Stomach (tissue), 9 donors: ENCODE results near the gene SIX2. TPM values are rescaled to one million over a fixed set of nuclear protein-coding genes. Genes with fewer than 3 reads are reported as not detected.

Experiments used
- DNase-seq, 2 donors: peaks; one replicate each; pipeline versions ENCODE4 v3.0.0 to v3.0.0-alpha.2; 2013 to 2019
- H3K27ac ChIP-seq, 5 donors: fragments of 200-600 bp in 4 of 5; sonication (generic) in 4 of 5; one replicate each; pipeline ENCODE4 v1.5.1; 2013 to 2019; ENCODE audit warnings: mild to moderate bottlenecking in 1 of 5, moderate library complexity in 1 of 5
- H3K27me3 ChIP-seq, 3 donors: fragments of 200-600 bp; sonication (generic); one replicate each; pipeline ENCODE4 v1.5.1; 2017 to 2019; ENCODE audit warnings: mixed run types in 1 of 3
- H3K36me3 ChIP-seq, 4 donors: fragments of 200-600 bp; sonication (generic); 1 replicate in 3 of 4; 2 replicates in 1 of 4; pipeline ENCODE4 v1.5.1; 2016 to 2019
- H3K4me1 ChIP-seq, 4 donors: fragments of 200-600 bp; sonication (generic); one replicate each; pipeline ENCODE4 v1.5.1; 2016 to 2019
- H3K4me3 ChIP-seq, 4 donors: fragments of 200-600 bp; sonication (generic) in 3 of 4; one replicate each; pipeline ENCODE4 v1.5.1; 2016 to 2019; ENCODE audit warnings: mild to moderate bottlenecking in 1 of 4
- H3K9me3 ChIP-seq, 4 donors: fragments of 200-600 bp; sonication (generic); one replicate each; pipeline ENCODE4 v1.5.1; 2016 to 2019
- EP300 ChIP-seq: sonication (generic); formaldehyde crosslinking; IDR thresholded peaks from one replicate; pipeline ENCODE4 v1.6.1; 2017; ENCODE audit warnings: antibody characterized with exemption
- POLR2A ChIP-seq, 4 donors: fragments of 450-650 bp; IDR thresholded peaks; one replicate each; pipeline ENCODE4 v1.6.1; 2016; ENCODE audit warnings: antibody characterized with exemption in 4 of 4, control low read depth in 2 of 4, mild to moderate bottlenecking in 1 of 4, moderate library complexity in 1 of 4
- POLR2AphosphoS5 ChIP-seq, 3 donors: sonication (generic); formaldehyde crosslinking; IDR thresholded peaks; one replicate each; pipeline ENCODE4 v1.6.1; 2016; ENCODE audit warnings: antibody characterized with exemption in 3 of 3
- WGBS, 5 donors: extraction: QIAGEN DNeasy Blood & Tissue Kit in 3 of 5; methylation state at CpG; one replicate each; pipeline versions ENCODE4 v1.1.5 to v1.1.7; 2013 to 2018; 5-methylcytosine and 5-hydroxymethylcytosine counted together
- intact Hi-C: fragments of 100-400 bp; cut with DNase I; formaldehyde crosslinking; loops from one replicate; pipeline ENCODE4 v1.15.1; 2023; ENCODE audit warnings: low total_unique reads
- polyA plus RNA-seq, 3 donors: library from polyadenylated mRNA; stranded (reverse); fragments of 200-250 nt; gene quantifications; one replicate each; pipeline ENCODE4 v1.2.3, GENCODE V29; 2013
- total RNA-seq, 5 donors: library from RNA; depleted of rRNA; stranded (reverse); fragments of >200 nt; gene quantifications; one replicate each; pipeline versions ENCODE4 v1.1.0 to v1.2.3, GENCODE V29; 2014 to 2016
- TF ChIP-seq, protein P1 (sequence below), 7 experiments: fragments of 450-650 bp in 4 of 7; fragments of 200-600 bp in 3 of 7; sonication (generic) in 3 of 7; IDR thresholded peaks; one replicate each; pipeline ENCODE4 v1.5.1; 2016 to 2019; ENCODE audit warnings: antibody characterized with exemption in 7 of 7, control low read depth in 2 of 7, mild to moderate bottlenecking in 1 of 7
- donor health status: healthy with polysubstance abuse.
- donor health status: Bipolar disorder and iron deficiency.
- donor health status: healthy.

SIX2 gene
- total and polyA plus RNA-seq, 8 donors, result 0.20 to 17.9 (median 6.2) TPM; not detected in 1

DNA sequence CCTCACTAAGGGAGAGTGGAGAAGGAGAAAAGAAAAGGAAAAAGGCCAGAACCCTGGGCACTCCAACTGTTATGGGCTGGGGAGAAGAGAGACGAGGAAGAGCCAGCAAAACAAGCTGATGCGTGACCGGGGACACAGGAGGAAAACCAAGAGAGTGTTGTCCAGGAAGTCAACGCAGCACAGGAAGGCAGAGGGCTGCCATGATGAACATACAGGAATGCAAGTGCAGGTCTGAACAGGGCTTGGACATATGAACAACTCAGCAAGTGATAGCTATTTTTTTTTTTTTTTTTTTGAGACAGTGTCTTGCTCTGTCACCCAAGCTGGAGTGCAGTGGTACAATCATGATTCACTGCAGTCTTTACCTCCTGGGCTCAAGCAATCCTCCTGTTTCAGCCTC is 39.3 kb downstream of the SIX2 start:
- Histone ChIP-seq H3K9me3 (no peaks in the 10 kb centered on the region), H3K4me1 (peaks cover 0 to 6% (median 0%) of the 10 kb centered on the region in 4 donors), H3K27me3 (peaks cover 3 to 55% (median 12%) of the 10 kb centered on the region in 3 donors), H3K4me3 (no peak overlapping the region), H3K27ac (no peak overlapping the region), H3K36me3 (no peaks in the 10 kb centered on the region)
- no peak for DNase-seq
- intact Hi-C loops, result no loop called here
- 88 to 94% (median 89%) methylated on average over 4 of the region's 4 CpGs for WGBS, 5 donors
- TF ChIP-seq EP300, result no peak
- no peak for TF ChIP-seq POLR2A (IDR thresholded peaks at IDR 0.05)
- TF ChIP-seq POLR2AphosphoS5 (IDR thresholded peaks at IDR 0.05), result no peak
- TF ChIP-seq, protein P1, sequence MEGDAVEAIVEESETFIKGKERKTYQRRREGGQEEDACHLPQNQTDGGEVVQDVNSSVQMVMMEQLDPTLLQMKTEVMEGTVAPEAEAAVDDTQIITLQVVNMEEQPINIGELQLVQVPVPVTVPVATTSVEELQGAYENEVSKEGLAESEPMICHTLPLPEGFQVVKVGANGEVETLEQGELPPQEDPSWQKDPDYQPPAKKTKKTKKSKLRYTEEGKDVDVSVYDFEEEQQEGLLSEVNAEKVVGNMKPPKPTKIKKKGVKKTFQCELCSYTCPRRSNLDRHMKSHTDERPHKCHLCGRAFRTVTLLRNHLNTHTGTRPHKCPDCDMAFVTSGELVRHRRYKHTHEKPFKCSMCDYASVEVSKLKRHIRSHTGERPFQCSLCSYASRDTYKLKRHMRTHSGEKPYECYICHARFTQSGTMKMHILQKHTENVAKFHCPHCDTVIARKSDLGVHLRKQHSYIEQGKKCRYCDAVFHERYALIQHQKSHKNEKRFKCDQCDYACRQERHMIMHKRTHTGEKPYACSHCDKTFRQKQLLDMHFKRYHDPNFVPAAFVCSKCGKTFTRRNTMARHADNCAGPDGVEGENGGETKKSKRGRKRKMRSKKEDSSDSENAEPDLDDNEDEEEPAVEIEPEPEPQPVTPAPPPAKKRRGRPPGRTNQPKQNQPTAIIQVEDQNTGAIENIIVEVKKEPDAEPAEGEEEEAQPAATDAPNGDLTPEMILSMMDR (IDR thresholded peaks at IDR 0.05), result no peak

DNA sequence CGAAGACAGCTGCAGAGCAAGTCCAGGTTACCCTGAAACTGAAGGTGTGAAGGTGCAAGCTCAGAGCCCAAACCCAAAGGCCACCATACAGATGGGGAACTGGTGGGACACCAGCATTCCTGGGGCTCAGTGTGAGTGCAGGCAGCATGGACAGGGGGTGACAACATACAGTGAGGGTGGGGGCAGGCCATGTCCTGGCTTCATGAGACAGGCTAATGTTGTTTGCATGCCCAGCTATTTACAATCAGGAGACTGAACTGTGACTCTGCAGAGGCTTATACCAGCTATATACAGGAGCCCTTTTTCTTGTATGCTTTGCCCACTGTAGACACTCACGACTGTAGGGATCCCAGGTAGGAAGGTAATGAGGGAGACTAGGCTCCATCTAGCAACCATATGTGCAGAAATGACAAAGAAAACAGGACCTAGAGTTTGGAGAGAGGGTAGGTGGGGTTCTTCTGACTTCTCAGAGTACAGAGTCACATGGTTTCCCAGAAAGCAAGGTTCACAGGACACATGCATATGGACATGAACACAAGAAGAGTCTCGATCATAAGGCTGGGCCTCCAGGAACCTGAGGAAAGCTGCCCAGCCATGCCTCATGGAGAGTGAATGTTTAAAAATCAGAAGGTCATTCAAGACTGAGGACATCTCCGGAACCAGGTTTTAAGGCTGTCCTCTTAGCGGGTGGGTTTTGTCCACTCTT is 41.4 kb downstream of the SIX2 start:
- Histone ChIP-seq H3K4me1 (peaks cover 0 to under 1% (median 0%) of the 10 kb centered on the region in 4 donors), H3K9me3 (no peaks in the 10 kb centered on the region), H3K27ac (no peak overlapping the region), H3K36me3 (no peaks in the 10 kb centered on the region), H3K27me3 (peaks cover 3 to 54% (median 10%) of the 10 kb centered on the region in 3 donors), H3K4me3 (no peak overlapping the region)
- intact Hi-C loops, result no loop called here
- TF ChIP-seq POLR2A (IDR thresholded peaks at IDR 0.05), result no peak
- TF ChIP-seq, protein P1 (IDR thresholded peaks at IDR 0.05), result no peak
- no peak for TF ChIP-seq EP300
- TF ChIP-seq POLR2AphosphoS5 (IDR thresholded peaks at IDR 0.05), result no peak
- DNase-seq, result no peak
- 83 to 93% (median 88%) methylated on average over 5 of the region's 5 CpGs for WGBS, 5 donors

DNA sequence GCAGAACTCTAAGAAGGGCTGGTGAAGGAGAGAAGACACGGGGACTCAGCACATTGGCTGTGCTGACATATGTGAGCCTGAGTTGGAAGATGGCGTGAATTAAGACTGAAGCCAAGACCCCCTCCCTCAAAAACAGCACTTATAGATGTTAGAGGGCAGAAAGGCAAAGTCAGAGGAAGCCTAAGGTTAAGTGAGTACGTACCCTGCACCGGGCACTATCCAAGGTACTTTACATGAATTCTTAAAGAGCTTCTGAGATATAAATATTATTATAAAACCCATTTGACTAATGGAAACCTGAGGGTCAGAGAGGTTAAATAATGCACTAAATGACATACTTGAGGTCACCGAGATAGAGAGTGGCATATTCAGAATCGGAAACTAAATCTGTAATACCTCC is 42.2 kb downstream of the SIX2 start:
- Histone ChIP-seq H3K4me1 (no peaks in the 10 kb centered on the region), H3K27me3 (peaks cover 0 to 53% (median 10%) of the 10 kb centered on the region in 3 donors), H3K9me3 (no peaks in the 10 kb centered on the region), H3K36me3 (no peaks in the 10 kb centered on the region), H3K4me3 (no peak overlapping the region), H3K27ac (no peak overlapping the region)
- TF ChIP-seq EP300, result no peak
- no peak for TF ChIP-seq POLR2AphosphoS5 (IDR thresholded peaks at IDR 0.05)
- TF ChIP-seq POLR2A (IDR thresholded peaks at IDR 0.05), result no peak
- TF ChIP-seq, protein P1 (IDR thresholded peaks at IDR 0.05), result no peak
- intact Hi-C loops, result no loop called here
- 59 to 81% (median 71%) methylated on average over 6 of the region's 6 CpGs for WGBS, 5 donors
- no peak for DNase-seq

DNA sequence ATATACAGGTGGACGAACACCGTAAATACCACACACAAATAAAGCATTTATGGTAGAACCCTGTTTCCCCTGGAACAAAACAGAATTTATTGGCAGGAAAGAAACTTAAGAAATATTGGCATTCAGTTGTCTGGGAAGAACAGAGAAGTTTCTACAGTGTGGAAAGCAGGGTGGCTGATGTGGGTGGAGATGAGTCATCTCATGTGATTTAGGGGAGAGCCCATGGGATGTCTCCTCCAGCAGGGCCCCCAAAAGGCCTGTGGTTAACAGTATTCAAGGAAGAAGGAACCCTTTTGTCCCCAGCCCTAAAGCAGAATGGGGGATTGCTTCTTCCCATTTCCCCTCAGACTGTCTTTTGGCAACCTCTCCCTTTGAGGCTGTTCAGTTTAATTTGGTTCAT is 43.6 kb downstream of the SIX2 start:
- Histone ChIP-seq H3K27ac (no peak overlapping the region), H3K9me3 (no peaks in the 10 kb centered on the region), H3K4me1 (no peaks in the 10 kb centered on the region), H3K36me3 (no peaks in the 10 kb centered on the region), H3K27me3 (peaks cover 0 to 55% (median 16%) of the 10 kb centered on the region in 3 donors), H3K4me3 (no peak overlapping the region)
- intact Hi-C loops, result no loop called here
- TF ChIP-seq POLR2AphosphoS5 (IDR thresholded peaks at IDR 0.05) (no peak), POLR2A (IDR thresholded peaks at IDR 0.05) (no peak), EP300 (no peak)
- TF ChIP-seq, protein P1 (IDR thresholded peaks at IDR 0.05), result no peak
- WGBS, 5 donors, result 92 to 100% (median 94%) methylated on average over 2 of the region's 2 CpGs
- no peak for DNase-seq
